ENCODE results near the gene ZNF212.

DNA sequence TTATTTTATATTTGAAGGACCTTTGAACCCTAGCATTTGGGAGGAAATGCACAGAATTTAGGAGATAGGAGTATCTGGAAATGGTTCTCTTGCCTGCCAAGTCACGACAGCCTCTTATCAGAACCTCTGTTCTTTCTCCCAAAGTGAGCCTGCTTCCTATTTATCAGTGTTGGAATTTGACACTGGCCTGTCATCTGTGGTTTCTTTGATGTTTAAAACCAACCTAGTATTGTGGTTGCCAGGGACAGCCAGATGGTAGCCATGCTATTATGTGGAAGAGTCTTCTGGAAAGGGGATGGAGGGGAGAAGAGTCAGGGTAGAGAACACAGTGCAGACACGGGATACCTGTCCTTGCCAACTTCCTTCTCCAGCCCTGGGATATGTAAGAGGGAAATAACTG lies 23.0 kb upstream of the ZNF212 start:
- TF ChIP-seq, protein P1, sequence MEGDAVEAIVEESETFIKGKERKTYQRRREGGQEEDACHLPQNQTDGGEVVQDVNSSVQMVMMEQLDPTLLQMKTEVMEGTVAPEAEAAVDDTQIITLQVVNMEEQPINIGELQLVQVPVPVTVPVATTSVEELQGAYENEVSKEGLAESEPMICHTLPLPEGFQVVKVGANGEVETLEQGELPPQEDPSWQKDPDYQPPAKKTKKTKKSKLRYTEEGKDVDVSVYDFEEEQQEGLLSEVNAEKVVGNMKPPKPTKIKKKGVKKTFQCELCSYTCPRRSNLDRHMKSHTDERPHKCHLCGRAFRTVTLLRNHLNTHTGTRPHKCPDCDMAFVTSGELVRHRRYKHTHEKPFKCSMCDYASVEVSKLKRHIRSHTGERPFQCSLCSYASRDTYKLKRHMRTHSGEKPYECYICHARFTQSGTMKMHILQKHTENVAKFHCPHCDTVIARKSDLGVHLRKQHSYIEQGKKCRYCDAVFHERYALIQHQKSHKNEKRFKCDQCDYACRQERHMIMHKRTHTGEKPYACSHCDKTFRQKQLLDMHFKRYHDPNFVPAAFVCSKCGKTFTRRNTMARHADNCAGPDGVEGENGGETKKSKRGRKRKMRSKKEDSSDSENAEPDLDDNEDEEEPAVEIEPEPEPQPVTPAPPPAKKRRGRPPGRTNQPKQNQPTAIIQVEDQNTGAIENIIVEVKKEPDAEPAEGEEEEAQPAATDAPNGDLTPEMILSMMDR (conservative IDR thresholded peaks at IDR 0.05 in 1 of 2, IDR thresholded peaks at IDR 0.05 in 1 of 2; ENCODE audit: low read depth in 1 of 2, low read length in 2 of 2), result no peak
- no peak for TF ChIP-seq EZH2 (IDR thresholded peaks at IDR 0.05; ENCODE audit: low read length, missing control alignments)

Data from fibroblast of lung (primary cell).